HG02642 (cell line): ENCODE measurements around the gene POC1A.

ENCODE experiments used
- ATAC-seq: cut with Tn5 transposase; IDR thresholded peaks from one replicate; pipeline ENCODE4 v1.9.1; 2021; ENCODE audit warnings: mild to moderate bottlenecking; ENCODE audit not compliant: unreplicated experiment, poor library complexity

POC1A gene

GRCh38 chr3:52072020-52072419 lies 82.2 kb downstream of the POC1A start:
- no peak for ATAC-seq

DNA sequence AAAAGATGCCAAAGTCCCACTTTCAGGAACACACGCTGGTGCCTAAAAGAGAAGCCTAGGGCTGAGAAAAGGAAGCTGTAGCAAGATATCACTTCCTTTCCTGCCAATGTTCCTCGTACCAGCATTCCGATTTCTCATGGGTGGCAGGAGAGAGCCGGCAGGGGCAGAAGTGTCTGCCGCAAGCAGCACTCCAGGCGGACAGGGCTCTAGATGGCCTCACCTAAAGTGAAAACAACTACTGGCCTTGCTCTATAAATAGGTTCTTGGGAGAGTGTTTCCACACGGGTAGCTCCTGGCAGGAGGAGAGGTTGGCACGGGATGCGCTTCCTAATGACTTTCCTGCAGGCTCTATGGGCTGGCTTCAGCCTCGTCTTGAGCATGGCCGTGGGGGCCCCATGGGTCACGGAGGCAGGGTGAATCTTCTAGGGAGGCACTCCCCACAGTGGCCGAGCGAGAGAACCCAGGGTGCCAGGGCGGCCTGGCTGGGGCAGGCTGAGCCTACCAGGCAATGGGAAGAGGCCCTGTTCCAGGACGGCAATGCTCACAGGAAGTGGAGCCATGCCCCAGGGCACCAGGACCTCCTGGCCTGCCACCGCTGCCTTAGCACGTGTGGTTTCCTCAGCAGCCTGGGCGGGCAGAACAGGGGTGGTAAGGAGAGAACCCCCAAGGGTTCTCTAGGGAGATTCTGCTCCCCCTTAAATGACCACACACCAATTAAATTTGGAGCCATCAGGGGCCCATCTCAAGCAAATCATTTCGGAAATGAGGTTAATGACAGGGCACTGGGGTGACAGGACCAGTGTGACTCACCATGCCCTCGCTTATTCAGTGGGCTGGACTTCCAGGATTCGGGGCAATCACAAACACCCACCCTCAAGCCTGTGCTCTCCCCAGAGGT lies 83.2 kb downstream of the POC1A start:
- no peak for ATAC-seq

DNA sequence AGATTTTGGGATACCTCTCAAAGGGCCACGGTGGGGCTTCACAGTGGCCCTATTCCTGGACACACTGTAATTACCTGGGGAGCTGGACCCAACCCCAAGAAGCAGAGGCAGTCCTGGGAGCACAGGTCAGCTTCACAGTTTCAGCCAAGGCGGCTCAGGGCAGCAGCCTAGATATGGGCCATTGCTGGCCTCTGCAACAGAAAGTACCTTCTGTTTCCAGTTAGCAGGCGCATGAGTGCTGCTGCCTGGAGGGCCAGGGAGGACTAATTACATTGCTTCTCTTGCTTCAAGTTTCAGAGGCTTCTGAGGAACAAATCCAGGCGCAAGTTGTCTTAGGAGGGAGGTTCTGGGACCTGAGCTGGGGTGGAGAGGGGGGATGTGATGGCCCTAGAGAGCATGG lies 84.4 kb downstream of the POC1A start:
- ATAC-seq = no peak

DNA sequence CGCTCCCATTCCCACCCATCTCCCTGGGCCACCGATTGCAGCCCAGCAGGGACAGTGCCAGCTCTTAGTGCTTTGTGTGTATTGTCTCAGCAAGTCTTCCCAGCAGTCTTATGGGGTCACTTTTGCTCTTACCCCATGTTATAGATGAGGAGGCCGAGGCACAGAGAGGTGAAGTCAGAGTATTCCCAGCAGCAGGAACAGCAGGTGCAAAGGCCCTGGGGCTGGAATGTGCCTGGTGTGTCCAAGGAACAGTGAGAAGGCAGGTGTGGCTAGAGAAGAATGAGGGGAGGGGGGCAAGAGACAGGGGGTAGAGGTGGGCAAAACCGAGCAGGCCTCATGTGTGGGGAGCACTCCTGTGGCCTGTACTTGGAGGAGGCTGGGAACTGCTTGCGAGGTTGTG lies 85.1 kb downstream of the POC1A start:
- ATAC-seq = no peak

- no peak for ATAC-seq
Observed at GRCh38 chr3:52068730-52069129, 85.5 kb downstream of the POC1A start.

DNA sequence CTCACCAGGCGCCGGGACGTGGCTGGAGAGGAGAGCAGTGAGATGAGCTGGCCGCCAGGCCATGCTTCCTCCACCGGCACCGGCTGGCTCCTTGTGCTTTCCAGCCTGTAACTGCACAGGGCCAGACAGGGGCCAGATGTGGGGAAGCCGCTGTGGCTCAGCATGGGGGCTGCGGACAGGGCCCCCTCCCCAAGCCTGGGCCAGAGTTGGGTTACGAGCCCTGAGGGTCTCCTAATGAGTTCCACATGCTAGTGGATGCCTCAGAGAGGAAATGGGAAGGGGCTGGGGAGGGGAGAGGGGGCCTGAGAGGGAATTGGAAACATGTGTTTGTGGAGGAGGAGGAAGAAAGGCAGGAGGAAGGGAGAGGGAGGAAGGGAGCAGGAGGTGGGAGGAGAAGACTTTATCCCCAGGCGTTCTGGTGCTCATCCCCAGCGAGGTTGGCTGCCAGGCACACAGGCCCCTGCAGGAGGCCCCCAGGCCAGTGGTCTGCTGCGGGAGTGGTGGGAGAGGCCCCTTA lies 86.1 kb downstream of the POC1A start:
- no peak for ATAC-seq

DNA sequence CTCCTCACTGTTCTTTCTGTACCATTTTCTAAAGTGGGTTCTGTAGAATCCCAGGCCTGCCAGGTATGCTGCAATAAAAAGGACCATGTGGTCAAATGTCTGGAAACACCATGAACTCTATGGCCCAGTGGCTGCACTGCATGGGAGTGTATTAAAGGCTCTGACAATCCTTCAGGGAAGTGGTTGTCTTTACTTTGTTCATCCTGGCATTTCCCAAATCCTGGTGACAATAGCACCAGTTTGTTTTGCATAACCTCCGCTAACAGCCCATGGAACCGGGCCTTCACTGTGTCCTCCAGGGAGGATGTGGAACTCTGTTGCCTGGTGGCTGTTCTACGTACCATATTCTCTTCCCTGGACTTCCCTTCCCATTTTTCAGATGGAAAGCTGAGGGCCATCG lies 86.7 kb downstream of the POC1A start:
- ATAC-seq = no peak

GRCh38 chr3:52067046-52067445 lies 87.2 kb downstream of the POC1A start:
- no peak for ATAC-seq

DNA sequence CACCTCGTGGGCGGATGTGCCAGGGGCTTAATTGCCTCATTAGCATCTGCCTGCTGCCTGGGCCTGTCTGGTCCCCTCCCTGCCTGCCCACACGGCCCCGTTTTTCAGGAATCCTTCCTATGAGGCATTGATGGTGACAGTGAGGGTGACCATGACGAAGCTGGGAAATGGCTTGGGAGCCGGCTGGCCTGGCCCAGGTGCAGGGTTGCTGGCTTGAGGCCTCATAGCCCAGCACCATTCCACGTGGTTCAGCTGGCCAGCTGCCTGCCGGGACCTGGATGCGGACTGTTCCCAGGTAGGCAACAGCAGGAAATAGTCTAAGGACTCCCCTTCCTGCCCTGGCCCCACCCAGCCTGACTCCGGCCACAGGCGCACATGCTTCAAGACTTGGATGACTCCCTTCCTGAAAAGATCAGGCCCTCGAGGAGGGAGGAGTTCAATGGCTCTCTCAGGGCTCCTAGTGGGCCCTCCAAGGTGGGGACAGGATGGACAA lies 88.9 kb downstream of the POC1A start:
- no peak for ATAC-seq

DNA sequence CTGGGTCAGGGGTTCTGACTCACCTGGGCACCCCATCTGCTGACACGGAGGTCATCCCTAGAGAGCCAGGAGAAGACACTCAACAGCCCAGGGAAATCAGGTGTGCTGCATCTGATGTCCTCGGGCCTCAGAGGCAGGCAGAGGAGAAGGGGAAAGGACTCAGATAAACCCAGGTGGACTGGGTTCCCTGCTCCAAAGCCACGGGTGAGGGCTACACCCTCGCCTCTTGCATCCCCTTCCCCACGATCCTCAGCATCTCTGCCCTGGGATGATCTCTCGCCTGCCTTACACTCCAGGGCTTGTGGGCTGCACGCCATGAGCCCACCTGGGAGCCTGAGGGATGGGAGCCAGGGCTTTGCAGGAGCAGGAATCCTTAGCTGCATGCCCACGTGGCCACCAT lies 89.7 kb downstream of the POC1A start:
- no peak for ATAC-seq

- no peak for ATAC-seq
Observed at GRCh38 chr3:52063026-52063723, 91.0 kb downstream of the POC1A start.

- no peak for ATAC-seq
Observed at GRCh38 chr3:52062505-52062904, 91.7 kb downstream of the POC1A start.

DNA sequence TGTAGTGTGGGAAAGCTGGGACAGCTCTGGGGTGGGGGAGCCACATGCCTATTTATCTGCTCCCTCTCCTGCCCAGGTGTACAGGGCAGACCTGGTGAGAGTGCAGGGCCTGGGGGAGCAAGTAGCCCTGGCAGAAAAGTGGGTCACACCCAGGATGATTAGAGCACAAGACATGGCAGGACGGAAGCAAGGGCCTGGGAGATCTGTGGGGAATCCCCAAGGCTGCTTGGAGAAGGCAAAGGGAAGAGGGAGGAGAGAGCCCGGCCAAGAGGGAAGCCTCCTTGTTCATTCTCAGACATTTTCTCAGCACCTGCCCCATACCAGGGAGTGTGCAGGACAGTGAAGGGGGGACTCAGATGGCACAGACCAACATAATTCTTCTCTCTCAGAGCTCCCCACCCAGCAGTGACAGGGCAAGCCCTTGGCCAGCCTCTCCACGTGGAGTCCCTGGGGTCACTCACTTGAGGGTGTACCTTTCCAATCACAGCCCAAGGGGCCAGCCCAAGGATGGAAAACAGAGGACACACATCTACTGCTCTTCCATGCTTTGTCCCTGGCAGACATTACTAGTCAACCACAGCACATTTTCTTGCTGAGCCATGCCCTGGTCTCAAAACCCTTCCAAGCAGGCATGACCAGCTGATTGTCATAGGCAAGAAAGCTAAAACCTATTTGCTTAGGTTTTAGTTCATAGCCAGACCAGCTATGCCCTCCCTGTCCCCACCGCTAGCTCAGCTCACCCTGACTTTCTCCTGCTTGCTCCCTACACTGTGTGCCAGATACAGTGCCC lies 92.9 kb downstream of the POC1A start:
- ATAC-seq = no peak

DNA sequence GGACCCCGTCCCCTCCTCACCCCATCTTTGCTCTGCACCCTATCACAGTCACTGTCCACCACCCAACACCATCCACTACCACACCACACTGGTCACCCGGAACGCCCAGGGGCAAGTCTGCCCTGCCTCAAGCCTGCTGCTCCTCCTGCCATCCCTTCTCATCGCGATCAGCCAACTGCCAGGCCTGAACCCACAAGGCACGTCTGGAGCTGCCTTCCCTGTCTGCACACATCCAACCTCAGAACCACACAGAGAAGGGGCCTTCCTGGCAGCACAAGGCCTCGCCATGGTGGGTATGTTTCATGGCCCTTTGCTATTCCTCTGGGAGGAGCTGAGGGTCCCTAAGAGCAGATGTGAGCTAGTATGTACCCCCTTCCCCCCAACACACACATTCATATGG lies 94.4 kb downstream of the POC1A start:
- no peak for ATAC-seq

DNA sequence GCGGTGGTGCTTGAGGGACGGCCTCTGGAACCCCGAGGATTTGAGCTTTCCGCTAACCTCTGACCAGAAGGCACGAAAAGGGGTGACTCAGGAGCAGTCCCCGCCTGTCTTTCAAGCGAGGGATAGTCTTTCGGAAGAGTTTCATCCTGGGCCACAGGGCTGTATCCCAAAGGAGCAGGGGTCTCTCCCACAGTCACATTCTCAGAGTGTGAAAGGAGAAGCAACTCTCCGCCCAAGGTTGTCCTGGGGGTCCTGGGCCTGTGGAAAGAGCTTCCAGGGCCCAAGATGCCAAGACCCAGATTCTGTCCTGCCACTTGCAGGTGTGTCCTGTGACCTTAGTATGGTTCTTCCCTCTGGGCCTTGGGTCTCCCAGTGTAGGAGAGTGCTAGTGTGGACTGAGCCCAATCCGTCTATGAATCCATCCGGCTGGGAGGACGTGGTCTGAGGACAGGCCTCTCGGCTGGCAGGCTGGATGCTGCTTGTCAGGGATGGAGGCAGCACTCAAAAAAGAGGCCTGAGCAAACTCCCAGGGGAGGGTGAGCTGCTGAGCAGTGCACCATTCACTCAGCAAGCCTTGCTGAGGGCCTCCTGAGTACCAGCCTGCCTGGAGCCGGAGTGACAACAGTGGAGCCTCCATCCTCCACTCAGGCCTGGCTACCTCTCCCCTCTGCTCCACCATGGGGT lies 96.3 kb downstream of the POC1A start:
- ATAC-seq = no peak

DNA sequence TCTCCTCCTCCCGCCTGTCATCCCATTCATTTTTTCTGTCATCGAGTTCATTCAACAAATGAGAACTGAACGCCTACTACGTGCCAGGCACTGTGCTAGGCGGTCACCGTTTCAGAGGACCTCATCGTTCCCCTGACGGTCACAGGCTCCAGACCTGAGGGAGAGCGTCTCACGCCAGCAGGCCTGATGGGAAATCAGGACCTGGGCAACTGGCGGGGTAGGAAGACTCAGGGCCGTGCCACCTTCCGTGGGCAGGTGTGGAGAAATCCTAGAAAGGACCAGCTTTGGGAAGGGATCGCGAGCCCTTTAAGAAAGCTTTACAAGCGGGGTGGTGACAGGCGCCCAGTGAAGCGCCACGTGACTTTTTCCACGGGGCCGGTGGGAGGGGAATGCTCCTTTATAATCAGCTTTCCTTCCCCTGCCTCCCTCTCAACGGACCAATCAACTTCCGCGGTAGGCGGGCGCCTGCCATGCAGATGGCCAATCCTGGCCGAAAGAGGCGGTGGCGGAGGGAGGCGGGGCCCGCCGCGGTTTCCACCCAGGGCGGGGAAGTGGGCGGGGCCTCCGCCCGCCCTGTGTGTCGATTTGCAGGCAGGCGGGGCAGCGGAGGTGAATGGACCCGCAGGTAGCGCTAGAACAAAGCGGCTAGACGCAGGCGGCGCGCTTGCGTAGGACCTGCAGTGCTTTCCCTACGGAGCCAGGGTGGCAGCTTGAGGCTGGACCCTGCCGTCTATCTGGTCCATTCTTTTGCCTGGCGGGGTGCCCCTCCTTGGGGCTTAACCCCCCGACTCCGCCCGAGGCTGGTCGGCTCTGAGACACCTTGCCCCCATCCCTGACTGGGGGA lies 97.0 kb downstream of the POC1A start:
- peak; percentile 80 for ATAC-seq

GRCh38 chr3:52056521-52056967 lies 97.7 kb downstream of the POC1A start, which contains the start of gene DUSP7:
DUSP7 (minus strand) TSS chr3:52056571; CDS start chr3:52056366, 205 bp downstream.
- ATAC-seq = peak; percentile 34

DNA sequence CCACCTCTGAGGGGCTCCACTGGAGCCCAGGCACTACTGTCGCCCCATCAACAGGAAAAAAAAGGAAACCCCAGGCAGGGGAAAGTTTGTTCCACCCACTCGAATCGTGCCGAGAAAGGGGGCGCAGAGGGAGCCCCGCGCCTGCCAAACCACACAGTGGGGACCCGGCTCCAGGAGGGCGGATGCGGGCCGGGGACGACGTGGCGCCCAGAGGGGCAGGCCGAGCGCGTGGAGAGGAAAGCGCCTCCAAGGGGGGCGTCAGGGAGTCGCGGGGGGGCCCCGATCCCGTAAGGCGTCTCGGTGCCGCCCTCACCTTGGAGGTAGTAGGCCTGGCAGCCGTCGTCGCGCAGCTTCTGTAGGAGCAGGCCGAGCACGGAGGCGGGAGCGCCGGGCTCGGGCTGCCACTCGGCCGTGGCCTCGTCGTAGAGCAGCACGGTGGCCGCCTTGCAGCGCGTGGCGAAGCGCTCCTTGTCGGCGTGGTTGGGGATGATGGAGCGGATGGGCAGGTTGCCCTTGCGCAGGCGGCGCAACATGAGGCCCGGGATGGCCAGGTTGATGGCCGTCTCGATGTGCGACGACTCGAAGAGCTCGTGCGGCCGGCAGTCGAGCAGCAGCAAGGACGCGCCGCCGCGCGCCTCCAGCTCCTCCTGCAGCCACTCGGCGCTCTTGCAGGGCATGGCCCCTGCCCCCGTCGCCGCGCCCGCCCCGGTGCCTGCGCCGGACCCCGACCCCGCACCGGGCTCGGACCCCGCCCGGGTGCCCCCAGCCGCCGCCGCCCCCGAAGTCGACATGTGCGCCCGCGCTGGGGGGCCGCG lies 98.5 kb downstream of the POC1A start:
- ATAC-seq = peak; percentile 19
